GM12878 (cell line): Measurements from ENCODE around the gene IFNA16.

Experiments
- CBFB ChIP-seq: IDR thresholded peaks from 2 replicates; pipeline ENCODE4 v1.6.1; 2016; ENCODE audit warnings: antibody characterized with exemption, low read depth
- CREB1 ChIP-seq: IDR thresholded peaks from 2 replicates; pipeline ENCODE4 v1.6.1; 2012; ENCODE audit warnings: low read depth, mild to moderate bottlenecking, inconsistent platforms
- EGR1 ChIP-seq, 2 experiments: IDR thresholded peaks; 1 replicate in 1 of 2; 2 replicates in 1 of 2; pipeline ENCODE4 v1.6.1; 2011 to 2012; ENCODE audit warnings: low read depth in 2 of 2, low read length in 2 of 2, borderline replicate concordance in 1 of 2, mild to moderate bottlenecking in 1 of 2, moderate library complexity in 1 of 2
- EZH2 ChIP-seq: IDR thresholded peaks from 2 replicates; pipeline ENCODE4 v1.6.1; 2012; ENCODE audit warnings: low read depth, mild to moderate bottlenecking, control low read depth, inconsistent platforms, low read length, borderline replicate concordance; ENCODE audit not compliant: control insufficient read depth
- MTA3 ChIP-seq: IDR thresholded peaks from 2 replicates; pipeline ENCODE4 v1.6.1; 2012; ENCODE audit warnings: low read length, inconsistent platforms, borderline replicate concordance
- ZNF274 ChIP-seq: IDR thresholded peaks from one replicate; pipeline ENCODE4 v1.8.0; 2011; ENCODE audit not compliant: insufficient read length, insufficient read depth
- ZZZ3 ChIP-seq: IDR thresholded peaks from 2 replicates; pipeline ENCODE4 v1.6.1; 2011; ENCODE audit warnings: low read depth; ENCODE audit not compliant: control insufficient read depth, insufficient read length
- TF ChIP-seq, protein P1 (sequence below): IDR thresholded peaks from 2 replicates; pipeline ENCODE4 v1.6.1; 2012; ENCODE audit warnings: low read depth, low read length, improper control_type of control experiment
- TF ChIP-seq, protein P2 (sequence below): fragments of 450-650 bp; IDR thresholded peaks from 2 replicates; pipeline ENCODE4 v1.6.1; 2018; ENCODE audit warnings: mild to moderate bottlenecking, low read depth, moderate library complexity; ENCODE audit not compliant: partially characterized antibody
- TF ChIP-seq, protein P3 (sequence below), 3 experiments: IDR thresholded peaks in 2 of 3; conservative IDR thresholded peaks in 1 of 3; 2 replicates each; pipeline ENCODE4 v1.5.1; 2011; ENCODE audit warnings: low read depth in 3 of 3, low read length in 3 of 3, mild to moderate bottlenecking in 3 of 3, control low read depth in 2 of 3, moderate library complexity in 2 of 3, inconsistent platforms in 1 of 3, mixed read lengths in 1 of 3; ENCODE audit not compliant: control insufficient read depth in 2 of 3, insufficient read depth in 1 of 3; ENCODE audit errors: extremely low read depth in 1 of 3

DNA sequence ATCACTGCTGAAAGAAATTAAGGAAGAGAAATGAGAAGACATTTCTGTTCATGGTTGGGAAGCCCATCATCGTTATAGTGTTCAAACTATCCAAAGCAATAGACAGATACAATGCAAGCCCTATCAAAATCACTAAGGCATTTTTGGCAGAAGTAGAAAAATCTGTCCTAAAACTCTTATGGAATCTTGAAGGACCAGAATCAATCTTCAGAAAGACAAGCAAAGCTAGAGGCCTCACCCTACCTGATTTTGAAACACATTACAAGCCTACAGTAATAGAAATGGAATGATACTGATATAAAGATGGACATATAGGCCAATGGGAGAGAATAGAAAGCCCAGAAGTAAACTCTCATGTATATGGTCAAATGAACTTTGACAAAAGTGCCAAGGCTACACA, 45.8 kb downstream of the IFNA16 start:
- TF ChIP-seq ZZZ3 (no peak), CREB1 (no peak), EZH2 (no peak), MTA3 (no peak), ZNF274 (no peak), CBFB (no peak), EGR1 (IDR thresholded peaks at IDR 0.05; ENCODE audit: borderline replicate concordance in 1 of 2, low read depth in 2 of 2, low read length in 2 of 2) (no peak)
- TF ChIP-seq, protein P1, sequence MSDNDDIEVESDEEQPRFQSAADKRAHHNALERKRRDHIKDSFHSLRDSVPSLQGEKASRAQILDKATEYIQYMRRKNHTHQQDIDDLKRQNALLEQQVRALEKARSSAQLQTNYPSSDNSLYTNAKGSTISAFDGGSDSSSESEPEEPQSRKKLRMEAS: no peak
- TF ChIP-seq, protein P2, sequence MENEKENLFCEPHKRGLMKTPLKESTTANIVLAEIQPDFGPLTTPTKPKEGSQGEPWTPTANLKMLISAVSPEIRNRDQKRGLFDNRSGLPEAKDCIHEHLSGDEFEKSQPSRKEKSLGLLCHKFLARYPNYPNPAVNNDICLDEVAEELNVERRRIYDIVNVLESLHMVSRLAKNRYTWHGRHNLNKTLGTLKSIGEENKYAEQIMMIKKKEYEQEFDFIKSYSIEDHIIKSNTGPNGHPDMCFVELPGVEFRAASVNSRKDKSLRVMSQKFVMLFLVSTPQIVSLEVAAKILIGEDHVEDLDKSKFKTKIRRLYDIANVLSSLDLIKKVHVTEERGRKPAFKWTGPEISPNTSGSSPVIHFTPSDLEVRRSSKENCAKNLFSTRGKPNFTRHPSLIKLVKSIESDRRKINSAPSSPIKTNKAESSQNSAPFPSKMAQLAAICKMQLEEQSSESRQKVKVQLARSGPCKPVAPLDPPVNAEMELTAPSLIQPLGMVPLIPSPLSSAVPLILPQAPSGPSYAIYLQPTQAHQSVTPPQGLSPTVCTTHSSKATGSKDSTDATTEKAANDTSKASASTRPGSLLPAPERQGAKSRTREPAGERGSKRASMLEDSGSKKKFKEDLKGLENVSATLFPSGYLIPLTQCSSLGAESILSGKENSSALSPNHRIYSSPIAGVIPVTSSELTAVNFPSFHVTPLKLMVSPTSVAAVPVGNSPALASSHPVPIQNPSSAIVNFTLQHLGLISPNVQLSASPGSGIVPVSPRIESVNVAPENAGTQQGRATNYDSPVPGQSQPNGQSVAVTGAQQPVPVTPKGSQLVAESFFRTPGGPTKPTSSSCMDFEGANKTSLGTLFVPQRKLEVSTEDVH: no peak
- TF ChIP-seq, protein P3, sequence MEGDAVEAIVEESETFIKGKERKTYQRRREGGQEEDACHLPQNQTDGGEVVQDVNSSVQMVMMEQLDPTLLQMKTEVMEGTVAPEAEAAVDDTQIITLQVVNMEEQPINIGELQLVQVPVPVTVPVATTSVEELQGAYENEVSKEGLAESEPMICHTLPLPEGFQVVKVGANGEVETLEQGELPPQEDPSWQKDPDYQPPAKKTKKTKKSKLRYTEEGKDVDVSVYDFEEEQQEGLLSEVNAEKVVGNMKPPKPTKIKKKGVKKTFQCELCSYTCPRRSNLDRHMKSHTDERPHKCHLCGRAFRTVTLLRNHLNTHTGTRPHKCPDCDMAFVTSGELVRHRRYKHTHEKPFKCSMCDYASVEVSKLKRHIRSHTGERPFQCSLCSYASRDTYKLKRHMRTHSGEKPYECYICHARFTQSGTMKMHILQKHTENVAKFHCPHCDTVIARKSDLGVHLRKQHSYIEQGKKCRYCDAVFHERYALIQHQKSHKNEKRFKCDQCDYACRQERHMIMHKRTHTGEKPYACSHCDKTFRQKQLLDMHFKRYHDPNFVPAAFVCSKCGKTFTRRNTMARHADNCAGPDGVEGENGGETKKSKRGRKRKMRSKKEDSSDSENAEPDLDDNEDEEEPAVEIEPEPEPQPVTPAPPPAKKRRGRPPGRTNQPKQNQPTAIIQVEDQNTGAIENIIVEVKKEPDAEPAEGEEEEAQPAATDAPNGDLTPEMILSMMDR (IDR thresholded peaks at IDR 0.05 in 2 of 3, conservative IDR thresholded peaks at IDR 0.05 in 1 of 3; ENCODE audit: control insufficient read depth in 2 of 3, extremely low read depth in 1 of 3, insufficient read depth in 1 of 3, low read depth in 3 of 3, low read length in 3 of 3): no peak
